ENCODE data around the gene CASP7. TPM values are rescaled to one million over a fixed set of nuclear protein-coding genes. Genes with fewer than 3 reads are reported as not detected.

Gene CASP7
- total RNA-seq, 1 donor from 2014 or later, result 11.8 TPM

- Mint-ChIP-seq H3K27ac (no peak overlapping the region), H3K9me3 (peaks cover 9% of the 10 kb centered on the region), H3K4me3 (no peak overlapping the region), H3K36me3 (peaks cover 17% of the 10 kb centered on the region), H3K27me3 (ENCODE audit: low read depth) (peaks cover 12% of the 10 kb centered on the region), H3K4me1 (no peaks in the 10 kb centered on the region)
- DNase-seq (ENCODE audit: low spot score in 2 of 2, unreplicated experiment in 2 of 2), result no peak
- TF ChIP-seq CTCF (IDR thresholded peaks at IDR 0.05; ENCODE audit: unreplicated experiment), result no peak
Observed at GRCh38 chr10:113732966-113733365, 53.3 kb downstream of the CASP7 start.

GRCh38 chr10:113733635-113734034, 53.9 kb downstream of the CASP7 start:
- peaks cover 12% of the 10 kb centered on the region for H3K27me3 Mint-ChIP-seq (ENCODE audit: low read depth)
- no peaks in the 10 kb centered on the region for H3K4me1 Mint-ChIP-seq
- H3K4me3 Mint-ChIP-seq, result no peak overlapping the region
- DNase-seq (ENCODE audit: low spot score in 2 of 2, unreplicated experiment in 2 of 2), result no peak
- no peak overlapping the region for H3K27ac Mint-ChIP-seq
- peaks cover 15% of the 10 kb centered on the region for H3K36me3 Mint-ChIP-seq
- peaks cover 9% of the 10 kb centered on the region for H3K9me3 Mint-ChIP-seq
- TF ChIP-seq CTCF (IDR thresholded peaks at IDR 0.05; ENCODE audit: unreplicated experiment), result no peak

GRCh38 chr10:113735913-113736312, 56.2 kb downstream of the CASP7 start:
- Mint-ChIP-seq H3K9me3 (no peaks in the 10 kb centered on the region), H3K4me3 (no peak overlapping the region), H3K27me3 (ENCODE audit: low read depth) (peaks cover 19% of the 10 kb centered on the region), H3K4me1 (no peaks in the 10 kb centered on the region), H3K36me3 (no peaks in the 10 kb centered on the region), H3K27ac (no peak overlapping the region)
- TF ChIP-seq CTCF (IDR thresholded peaks at IDR 0.05; ENCODE audit: unreplicated experiment), result no peak
- no peak for DNase-seq (ENCODE audit: low spot score in 2 of 2, unreplicated experiment in 2 of 2)

- Mint-ChIP-seq H3K36me3 (no peaks in the 10 kb centered on the region), H3K4me3 (no peak overlapping the region), H3K27ac (no peak overlapping the region), H3K9me3 (no peaks in the 10 kb centered on the region), H3K27me3 (ENCODE audit: low read depth) (peaks cover 19% of the 10 kb centered on the region), H3K4me1 (no peaks in the 10 kb centered on the region)
- TF ChIP-seq CTCF (IDR thresholded peaks at IDR 0.05; ENCODE audit: unreplicated experiment), result no peak
- no peak for DNase-seq (ENCODE audit: low spot score in 2 of 2, unreplicated experiment in 2 of 2)
Observed at GRCh38 chr10:113736576-113736975, 56.9 kb downstream of the CASP7 start.

GRCh38 chr10:113739031-113739430, 59.3 kb downstream of the CASP7 start:
- Mint-ChIP-seq H3K4me1 (no peaks in the 10 kb centered on the region), H3K27ac (no peak overlapping the region), H3K27me3 (ENCODE audit: low read depth) (peaks cover 23% of the 10 kb centered on the region), H3K4me3 (no peak overlapping the region), H3K9me3 (peaks cover 3% of the 10 kb centered on the region), H3K36me3 (no peaks in the 10 kb centered on the region)
- no peak for TF ChIP-seq CTCF (IDR thresholded peaks at IDR 0.05; ENCODE audit: unreplicated experiment)
- no peak for DNase-seq (ENCODE audit: low spot score in 2 of 2, unreplicated experiment in 2 of 2)

GRCh38 chr10:113739577-113739976, 59.9 kb downstream of the CASP7 start:
- Mint-ChIP-seq H3K4me3 (no peak overlapping the region), H3K27me3 (ENCODE audit: low read depth) (peaks cover 28% of the 10 kb centered on the region), H3K27ac (no peak overlapping the region), H3K9me3 (peaks cover 3% of the 10 kb centered on the region), H3K4me1 (no peaks in the 10 kb centered on the region), H3K36me3 (no peaks in the 10 kb centered on the region)
- no peak for TF ChIP-seq CTCF (IDR thresholded peaks at IDR 0.05; ENCODE audit: unreplicated experiment)
- DNase-seq (ENCODE audit: low spot score in 2 of 2, unreplicated experiment in 2 of 2), result no peak

Data from mesothelial cell of epicardium (in vitro differentiated cells).